ENCODE data around the gene CD244. TPM values are rescaled to one million over a fixed set of nuclear protein-coding genes. Genes with fewer than 3 reads are reported as not detected.

CD244 gene
- total RNA-seq, 4 donors from 2014 or later: 0.52 to 1.2 TPM; not detected in 2

DNA sequence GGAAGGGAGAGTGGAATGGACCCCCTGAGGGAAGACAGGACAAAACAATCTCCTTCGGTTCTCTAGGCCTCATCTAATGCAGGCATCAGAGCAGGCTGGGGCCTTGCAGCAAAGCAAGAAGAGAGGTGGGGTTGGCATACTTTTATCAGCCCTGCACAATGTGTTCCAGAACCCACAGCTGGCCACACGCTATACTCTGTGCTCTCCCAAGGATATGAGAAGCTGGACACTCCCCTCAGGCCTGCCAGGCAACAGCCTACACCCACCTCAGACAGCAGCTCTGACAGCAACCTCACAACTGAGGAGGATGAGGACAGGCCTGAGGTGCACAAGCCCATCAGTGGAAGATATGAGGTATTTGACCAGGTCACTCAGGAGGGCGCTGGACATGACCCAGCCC lies 39.4 kb downstream of the CD244 start:
- Histone ChIP-seq H3K9me3 (no peaks in the 10 kb centered on the region), H3K27me3 (no peaks in the 10 kb centered on the region), H3K4me3 (no peak overlapping the region), H3K27ac (no peak overlapping the region), H3K4me1 (no peaks in the 10 kb centered on the region), H3K36me3 (no peaks in the 10 kb centered on the region)
- TF ChIP-seq, protein P1, sequence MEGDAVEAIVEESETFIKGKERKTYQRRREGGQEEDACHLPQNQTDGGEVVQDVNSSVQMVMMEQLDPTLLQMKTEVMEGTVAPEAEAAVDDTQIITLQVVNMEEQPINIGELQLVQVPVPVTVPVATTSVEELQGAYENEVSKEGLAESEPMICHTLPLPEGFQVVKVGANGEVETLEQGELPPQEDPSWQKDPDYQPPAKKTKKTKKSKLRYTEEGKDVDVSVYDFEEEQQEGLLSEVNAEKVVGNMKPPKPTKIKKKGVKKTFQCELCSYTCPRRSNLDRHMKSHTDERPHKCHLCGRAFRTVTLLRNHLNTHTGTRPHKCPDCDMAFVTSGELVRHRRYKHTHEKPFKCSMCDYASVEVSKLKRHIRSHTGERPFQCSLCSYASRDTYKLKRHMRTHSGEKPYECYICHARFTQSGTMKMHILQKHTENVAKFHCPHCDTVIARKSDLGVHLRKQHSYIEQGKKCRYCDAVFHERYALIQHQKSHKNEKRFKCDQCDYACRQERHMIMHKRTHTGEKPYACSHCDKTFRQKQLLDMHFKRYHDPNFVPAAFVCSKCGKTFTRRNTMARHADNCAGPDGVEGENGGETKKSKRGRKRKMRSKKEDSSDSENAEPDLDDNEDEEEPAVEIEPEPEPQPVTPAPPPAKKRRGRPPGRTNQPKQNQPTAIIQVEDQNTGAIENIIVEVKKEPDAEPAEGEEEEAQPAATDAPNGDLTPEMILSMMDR (IDR thresholded peaks at IDR 0.05): no peak
- no peak for TF ChIP-seq POLR2A (IDR thresholded peaks at IDR 0.05)
- no peak for DNase-seq
- intact Hi-C loops (cut with DNase I; ENCODE audit: low total_unique reads): no loop called here

DNA sequence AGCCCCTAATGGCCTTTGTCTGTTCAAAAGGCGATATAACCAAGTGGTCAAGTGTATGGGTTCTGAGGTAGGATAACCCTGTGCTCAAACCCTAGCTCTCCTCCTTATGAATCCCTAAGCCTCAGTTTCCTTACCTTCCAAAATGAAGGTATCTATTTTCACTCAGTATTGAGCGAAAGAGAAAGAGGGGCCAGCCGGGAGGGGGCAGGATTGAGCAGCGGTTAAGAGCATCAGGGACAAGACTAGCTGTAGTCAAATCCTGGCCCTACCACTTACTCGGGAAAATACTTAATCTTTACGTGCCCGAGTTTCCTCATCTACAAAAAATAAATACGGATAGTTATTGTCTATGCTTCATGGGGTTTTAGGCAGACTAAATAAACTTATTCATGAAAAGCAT lies 41.1 kb downstream of the CD244 start:
- Histone ChIP-seq H3K27me3 (no peaks in the 10 kb centered on the region), H3K9me3 (no peaks in the 10 kb centered on the region), H3K4me1 (no peaks in the 10 kb centered on the region), H3K36me3 (no peaks in the 10 kb centered on the region), H3K27ac (no peak overlapping the region), H3K4me3 (no peak overlapping the region)
- intact Hi-C loops (cut with DNase I; ENCODE audit: low total_unique reads): no loop called here
- TF ChIP-seq, protein P1 (IDR thresholded peaks at IDR 0.05): no peak
- no peak for TF ChIP-seq POLR2A (IDR thresholded peaks at IDR 0.05)
- no peak for DNase-seq

DNA sequence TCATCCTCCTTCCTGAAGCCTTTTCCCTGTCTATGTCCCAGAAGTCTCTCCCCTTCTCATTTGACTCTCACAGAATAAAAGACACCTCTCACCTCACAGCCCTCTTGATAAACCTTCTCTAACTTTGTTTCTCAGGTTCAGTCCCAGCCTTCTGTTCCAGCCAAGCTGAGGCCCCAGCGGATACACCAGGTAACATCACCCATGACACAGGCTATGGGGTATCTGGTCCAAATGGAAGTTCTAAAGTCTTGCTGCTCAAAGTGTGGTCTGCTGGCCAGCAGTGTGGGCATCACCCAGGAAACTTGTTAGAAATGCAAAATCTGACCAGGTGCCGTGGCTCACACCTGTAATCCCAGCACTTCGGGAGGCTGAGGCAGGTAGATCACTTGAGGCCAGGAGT lies 43.5 kb downstream of the CD244 start:
- Histone ChIP-seq H3K9me3 (no peaks in the 10 kb centered on the region), H3K4me3 (no peak overlapping the region), H3K4me1 (no peaks in the 10 kb centered on the region), H3K27ac (no peak overlapping the region), H3K27me3 (no peaks in the 10 kb centered on the region), H3K36me3 (no peaks in the 10 kb centered on the region)
- no peak for DNase-seq
- intact Hi-C loops (cut with DNase I; ENCODE audit: low total_unique reads): no loop called here
- TF ChIP-seq POLR2A (IDR thresholded peaks at IDR 0.05): no peak
- TF ChIP-seq, protein P1 (IDR thresholded peaks at IDR 0.05): no peak

DNA sequence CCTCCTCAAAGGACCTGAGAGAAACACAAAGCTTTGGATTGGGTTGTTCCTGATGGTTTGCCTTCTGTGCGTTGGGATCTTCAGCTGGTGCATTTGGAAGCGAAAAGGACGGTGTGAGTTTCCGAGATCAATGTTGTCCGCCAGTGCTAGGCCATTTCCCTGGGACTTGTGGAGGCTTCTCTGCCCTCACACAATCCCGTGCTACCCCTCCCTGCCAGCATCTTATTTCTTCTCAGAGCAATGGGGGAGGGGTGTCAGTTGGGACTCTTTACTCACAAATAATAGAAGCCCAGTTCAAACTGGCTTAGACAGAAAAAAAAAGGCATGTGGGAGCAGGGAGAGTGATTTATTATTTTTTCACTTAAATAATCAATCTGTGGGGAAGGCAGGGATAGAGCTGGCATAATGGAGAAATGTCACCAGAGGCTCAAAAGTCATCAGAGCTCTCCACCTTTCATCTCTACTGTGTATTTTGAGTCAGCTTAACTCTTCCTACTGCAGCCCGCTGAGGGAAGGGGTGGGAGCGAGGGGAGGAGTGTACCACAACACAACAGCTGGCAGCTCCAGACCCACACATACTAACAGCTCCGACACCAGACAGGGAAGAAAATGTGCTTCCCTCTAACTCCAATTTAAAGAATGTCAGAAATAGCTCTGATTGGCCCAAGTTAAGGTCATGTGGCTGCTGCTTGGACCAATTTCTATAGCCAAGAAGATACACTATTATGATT lies 44.3 kb downstream of the CD244 start:
- no peaks in the 10 kb centered on the region for H3K36me3 ChIP-seq
- no peaks in the 10 kb centered on the region for H3K9me3 ChIP-seq
- H3K4me1 ChIP-seq: no peaks in the 10 kb centered on the region
- TF ChIP-seq, protein P1 (IDR thresholded peaks at IDR 0.05): no peak
- no peak for TF ChIP-seq POLR2A (IDR thresholded peaks at IDR 0.05)
- no peak overlapping the region for H3K4me3 ChIP-seq
- no peak for DNase-seq
- no peaks in the 10 kb centered on the region for H3K27me3 ChIP-seq
- intact Hi-C loops (cut with DNase I; ENCODE audit: low total_unique reads): no loop called here
- H3K27ac ChIP-seq: no peak overlapping the region

DNA sequence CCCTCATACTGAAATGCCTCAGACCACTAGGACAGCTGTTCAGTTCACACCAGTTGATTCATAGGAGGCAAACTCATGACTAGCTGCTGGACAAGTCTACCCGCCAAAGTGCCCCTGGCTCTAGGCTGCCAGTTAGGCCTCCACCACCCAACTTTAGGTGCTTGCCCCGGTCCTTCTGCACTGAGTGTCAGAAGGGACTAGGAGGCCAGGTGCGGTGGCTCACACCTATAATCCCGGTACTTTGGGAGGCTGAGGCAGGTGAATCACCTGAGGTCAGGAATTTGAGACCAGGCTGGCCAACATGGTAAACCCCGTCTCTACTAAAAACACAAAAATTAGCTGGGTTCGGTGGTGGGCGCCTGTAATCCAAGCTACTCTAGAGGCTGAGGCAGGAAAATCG lies 47.8 kb downstream of the CD244 start:
- Histone ChIP-seq H3K9me3 (no peaks in the 10 kb centered on the region), H3K27ac (no peak overlapping the region), H3K4me3 (no peak overlapping the region), H3K27me3 (no peaks in the 10 kb centered on the region), H3K4me1 (no peaks in the 10 kb centered on the region), H3K36me3 (no peaks in the 10 kb centered on the region)
- TF ChIP-seq, protein P1 (IDR thresholded peaks at IDR 0.05): no peak
- no peak for TF ChIP-seq POLR2A (IDR thresholded peaks at IDR 0.05)
- intact Hi-C loops (cut with DNase I; ENCODE audit: low total_unique reads): no loop called here
- no peak for DNase-seq
